PC-3 (cell line): Measurements from ENCODE around the gene TMEM147.

ENCODE experiments used
- CTCF ChIP-seq: fragments of 300-600 bp; sonication (generic); conservative IDR thresholded peaks from 2 replicates; pipeline ENCODE4 v1.5.1; 2017; ENCODE audit warnings: antibody characterized with exemption, low read depth, mild to moderate bottlenecking, low read length
- EZH2 ChIP-seq: fragments of 300-600 bp; sonication (generic); IDR thresholded peaks from one replicate; pipeline ENCODE4 v1.6.1; 2017; ENCODE audit warnings: antibody characterized with exemption, mild to moderate bottlenecking, low read length; ENCODE audit not compliant: unreplicated experiment
- EZH2phosphoT487 ChIP-seq: fragments of 300-600 bp; sonication (generic); IDR thresholded peaks from 2 replicates; pipeline ENCODE4 v1.6.1; 2018; ENCODE audit warnings: mild to moderate bottlenecking, antibody characterized with exemption, low read length, borderline replicate concordance

GRCh38 chr19:35525873-35526272 lies 19.6 kb upstream of the TMEM147 start:
- TF ChIP-seq CTCF (no peak), EZH2 (no peak), EZH2phosphoT487 (no peak)
